NCI-H1105 treated with DMSO at 0.1 percent for 48 hours (cell line): ENCODE measurements around the gene SLC38A10.

Experiments
- DNase-seq: peaks from one replicate; lab custom pipeline; 2025; lab: John Stamatoyannopoulos, UW

SLC38A10 gene

DNA sequence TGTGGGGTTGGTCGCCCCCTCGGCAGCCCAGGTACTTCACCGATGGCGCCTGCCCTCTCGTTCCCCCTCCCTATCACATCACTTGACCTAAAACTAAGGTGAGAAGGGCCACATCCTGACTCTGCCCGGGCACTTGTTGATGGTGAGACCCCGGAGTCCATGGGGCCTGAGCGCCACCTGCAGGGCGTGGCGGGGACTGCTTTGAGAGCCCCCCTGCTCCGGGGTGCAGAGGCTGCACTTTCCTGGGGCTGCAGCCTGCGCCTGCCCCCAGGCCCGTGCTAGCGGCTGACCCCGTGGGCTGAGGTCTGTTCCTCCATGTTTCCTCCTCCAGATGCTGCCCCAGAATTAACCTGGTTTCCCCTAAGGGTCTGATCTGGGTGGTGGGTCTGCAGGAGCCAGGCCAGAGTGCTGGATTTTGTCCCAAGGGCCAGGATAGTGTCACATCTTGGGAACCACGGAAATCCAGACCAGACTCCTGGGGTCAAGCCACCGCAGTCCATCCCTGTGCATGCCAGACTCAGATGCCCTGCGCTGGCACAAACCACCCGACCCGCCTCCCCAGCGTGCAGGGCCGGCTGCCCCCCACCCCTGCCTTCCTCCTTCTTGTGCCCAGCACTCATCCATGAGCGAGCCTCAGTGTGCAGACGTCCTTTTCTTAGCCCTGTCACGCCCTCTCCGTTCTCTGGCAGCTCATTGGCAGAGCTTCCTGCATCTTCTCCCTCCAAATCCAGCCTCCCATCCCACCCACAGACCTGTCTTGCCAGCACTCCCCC is 53.3 kb downstream of the SLC38A10 start:
- DNase-seq, result peak; percentile 8

DNA sequence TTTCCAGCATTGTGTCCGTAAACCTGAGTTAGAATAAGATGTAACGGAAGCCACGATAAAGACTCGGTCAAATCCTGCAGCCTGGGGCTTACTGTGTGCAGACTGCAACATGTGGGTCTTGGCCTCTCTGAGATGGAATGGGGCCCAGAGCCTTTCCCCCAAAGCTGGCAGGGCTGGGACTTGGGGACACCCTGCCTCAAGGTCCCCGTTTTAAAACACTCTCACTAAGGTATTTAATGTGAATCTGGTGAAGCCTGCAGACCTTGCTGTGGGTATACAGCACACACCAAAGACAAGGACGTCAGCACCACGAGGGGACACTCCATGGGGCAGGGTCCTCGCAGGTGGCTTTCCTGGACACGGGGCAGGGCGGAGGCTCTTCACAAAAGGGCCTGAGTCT is 53.9 kb downstream of the SLC38A10 start:
- no peak for DNase-seq

DNA sequence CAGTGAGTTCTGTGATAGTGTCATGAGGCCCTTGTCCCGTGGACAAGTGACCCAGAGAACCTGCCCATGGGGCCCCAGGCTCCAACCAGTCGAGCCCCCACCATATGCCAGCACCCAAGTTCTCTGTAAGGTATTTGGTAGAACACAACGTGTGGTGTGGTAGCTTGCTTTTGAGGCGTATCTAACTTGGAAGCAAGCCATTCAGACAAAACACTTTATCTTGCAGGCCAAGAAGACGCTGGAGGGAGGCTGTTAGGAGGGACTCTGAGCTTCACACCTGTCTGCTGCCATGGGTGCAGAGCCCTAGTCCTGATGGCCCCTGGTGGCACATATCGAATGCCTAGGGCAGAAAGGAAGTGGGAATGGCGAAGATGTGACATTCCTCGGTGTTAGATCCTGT is 54.3 kb downstream of the SLC38A10 start:
- no peak for DNase-seq

DNA sequence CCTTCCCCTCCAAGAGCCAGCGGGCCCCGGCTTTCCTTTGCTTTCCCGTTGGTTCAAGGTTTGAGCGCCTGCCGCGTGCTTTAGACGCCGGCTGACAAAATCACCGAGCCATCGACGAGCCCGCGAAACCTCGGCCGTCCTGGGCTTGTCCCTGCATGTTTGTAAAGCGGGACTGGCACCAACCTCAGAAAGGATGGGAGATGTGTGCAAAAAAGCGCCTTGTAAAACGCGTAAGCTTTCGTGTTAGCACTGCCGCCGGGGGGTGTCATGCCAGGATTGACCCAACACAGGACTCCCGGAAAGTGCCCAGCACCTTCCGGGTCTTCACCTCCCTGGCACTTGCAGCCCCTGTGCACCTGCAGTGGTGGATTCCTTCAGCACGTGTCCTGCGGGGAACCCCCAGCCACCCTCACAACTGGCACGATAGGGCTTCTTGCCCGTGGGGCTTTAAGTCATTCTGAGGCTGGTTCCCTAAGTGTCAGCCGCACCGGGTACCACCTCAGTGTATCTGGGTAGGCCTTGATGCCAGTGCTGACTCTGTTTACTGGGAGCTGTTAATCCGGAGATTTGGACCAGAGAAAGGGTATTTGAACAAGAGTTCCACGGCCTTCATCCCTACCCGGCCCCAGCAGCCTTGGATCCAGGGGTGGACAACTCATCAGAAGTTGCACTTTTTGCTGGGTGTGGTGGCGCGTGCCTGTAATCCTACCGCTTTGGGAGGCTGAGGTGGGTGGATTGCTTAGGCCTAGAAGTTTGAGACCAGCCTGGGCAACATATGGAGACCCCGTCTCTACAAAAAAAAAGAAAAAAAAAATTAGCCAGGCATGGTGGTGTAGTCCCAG is 55.2 kb downstream of the SLC38A10 start:
- DNase-seq, result peak; percentile 10

DNA sequence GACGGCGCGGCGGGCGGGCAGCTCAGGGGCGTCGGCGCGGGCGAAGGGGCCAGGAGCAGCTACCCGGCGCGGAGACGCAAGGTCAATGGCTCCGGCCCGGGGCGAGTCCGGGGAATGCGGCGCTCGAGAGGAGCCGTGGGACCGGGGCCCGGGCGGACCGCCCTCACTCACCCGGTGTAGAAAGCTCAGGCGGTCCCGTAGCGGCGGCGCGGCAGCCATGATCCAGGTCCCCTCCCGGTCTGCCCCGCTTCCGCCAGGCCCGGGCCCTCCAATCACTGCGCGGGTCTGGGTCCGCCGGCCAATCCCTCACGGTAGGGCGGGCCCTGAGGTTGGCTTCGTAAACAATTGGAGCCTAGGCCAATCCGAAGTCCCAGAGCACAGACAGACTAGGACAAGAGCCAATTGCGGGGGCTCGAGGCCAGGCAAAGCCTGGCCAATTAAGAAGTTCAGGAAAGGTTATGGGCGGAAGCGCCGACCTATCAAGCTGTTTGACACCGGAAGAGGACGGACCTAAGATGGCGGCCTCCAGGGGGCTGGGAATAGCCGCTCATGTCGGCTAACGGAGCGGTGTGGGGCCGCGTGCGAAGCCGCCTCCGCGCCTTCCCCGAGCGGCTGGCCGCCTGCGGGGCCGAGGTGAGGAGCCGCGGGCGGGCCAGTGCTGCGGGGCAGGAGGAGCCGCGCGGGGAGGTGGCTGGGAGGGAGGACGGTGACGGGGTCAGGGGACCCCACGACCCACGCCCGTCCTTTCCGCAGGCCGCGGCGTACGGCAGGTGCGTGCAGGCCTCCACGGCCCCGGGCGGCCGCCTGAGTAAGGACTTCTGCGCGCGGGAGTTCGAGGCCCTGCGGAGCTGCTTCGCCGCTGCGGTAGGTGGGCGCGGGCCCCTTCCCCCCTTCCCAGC is 56.0 kb downstream of the SLC38A10 start, which contains the start of the genes NDUFAF8 and TEPSIN:
Gene NDUFAF8, plus strand, starts transcription at position 504 of the 899 bp plus-strand sequence. Its CDS starts 46 bp downstream, at position 550.
Gene TEPSIN, minus strand, starts transcription at position 241 of the 899 bp plus-strand sequence. Its CDS starts 22 bp downstream, at position 219.
- DNase-seq, result peak; percentile 98

DNA sequence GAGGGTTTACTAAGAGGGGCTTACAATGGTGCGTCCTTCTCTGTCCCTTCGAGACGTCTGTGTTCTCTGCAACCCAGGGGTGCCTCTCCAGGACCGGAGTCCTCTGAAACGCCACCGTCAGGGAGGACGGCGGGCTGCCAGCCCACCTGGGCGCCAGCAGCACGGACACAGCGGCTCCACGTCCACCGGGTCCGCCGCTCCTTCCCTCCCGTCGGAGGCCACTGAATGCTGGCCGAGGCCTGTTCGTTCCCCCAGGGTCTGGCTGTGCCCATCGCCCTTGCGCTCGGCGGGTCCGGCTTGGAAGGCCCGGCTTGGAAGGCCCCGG is 56.7 kb downstream of the SLC38A10 start:
- no peak for DNase-seq

DNA sequence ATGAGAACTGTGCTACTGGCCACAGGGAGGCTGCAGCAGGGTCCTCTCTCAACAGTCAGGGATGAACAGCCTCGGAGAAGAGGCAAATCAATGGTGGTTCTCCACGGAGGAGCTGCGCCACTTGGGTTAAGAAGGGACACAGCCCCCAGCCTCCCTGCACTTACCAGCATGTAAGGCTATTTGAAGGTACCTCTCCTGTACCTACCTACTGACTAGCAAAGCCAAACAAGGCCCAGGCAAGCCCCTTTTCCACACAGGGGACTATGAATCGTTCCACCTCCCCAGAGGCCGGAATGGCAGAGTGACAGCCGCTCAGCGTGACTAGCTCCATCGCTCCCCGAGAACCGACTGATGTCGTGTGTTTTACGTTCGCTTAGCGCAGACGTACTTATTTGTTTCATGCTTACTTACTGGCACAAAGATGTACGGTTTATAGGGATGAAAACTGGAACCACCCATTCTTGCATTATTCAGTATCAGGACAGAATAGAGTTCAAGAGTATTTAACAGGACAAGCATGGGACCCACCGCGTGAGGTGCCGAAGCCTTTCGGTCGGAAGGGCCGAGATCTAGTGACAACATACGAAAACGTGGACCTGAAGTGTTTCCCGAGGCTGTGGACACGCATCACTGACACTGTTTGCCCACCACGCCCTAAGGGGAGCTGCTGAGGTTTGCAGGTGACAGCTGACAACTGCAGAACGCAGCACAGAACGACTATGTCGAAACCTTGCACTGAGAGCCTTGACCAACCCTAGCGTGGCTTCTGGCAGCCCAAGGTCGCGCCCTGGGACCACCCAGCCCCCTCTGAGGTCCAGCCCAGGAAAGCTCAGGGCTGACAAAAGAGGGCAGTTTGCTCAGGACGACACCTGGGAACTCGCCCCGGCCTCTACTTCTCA is 57.3 kb downstream of the SLC38A10 start:
- peak; percentile 4 for DNase-seq

DNA sequence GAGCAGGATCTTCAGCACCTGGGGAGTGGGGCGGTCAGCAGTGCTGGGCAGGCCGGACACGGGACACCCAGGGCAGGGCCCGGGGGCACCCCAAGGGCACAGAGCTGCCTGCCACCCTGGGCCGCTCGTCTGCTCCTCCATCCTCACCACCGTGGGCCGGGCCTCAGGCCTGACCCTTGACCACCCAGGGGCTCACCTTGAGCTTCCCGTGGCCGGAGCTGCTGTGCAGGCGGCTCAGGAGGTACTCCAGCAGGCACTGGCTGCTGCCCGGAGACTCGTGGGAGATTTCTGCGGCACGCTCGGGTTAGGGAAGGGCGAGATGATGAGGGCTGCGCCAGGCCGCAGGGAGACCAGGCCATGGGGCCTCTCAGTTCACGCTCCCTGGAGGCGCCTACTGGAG is 58.3 kb downstream of the SLC38A10 start:
- no peak for DNase-seq

DNA sequence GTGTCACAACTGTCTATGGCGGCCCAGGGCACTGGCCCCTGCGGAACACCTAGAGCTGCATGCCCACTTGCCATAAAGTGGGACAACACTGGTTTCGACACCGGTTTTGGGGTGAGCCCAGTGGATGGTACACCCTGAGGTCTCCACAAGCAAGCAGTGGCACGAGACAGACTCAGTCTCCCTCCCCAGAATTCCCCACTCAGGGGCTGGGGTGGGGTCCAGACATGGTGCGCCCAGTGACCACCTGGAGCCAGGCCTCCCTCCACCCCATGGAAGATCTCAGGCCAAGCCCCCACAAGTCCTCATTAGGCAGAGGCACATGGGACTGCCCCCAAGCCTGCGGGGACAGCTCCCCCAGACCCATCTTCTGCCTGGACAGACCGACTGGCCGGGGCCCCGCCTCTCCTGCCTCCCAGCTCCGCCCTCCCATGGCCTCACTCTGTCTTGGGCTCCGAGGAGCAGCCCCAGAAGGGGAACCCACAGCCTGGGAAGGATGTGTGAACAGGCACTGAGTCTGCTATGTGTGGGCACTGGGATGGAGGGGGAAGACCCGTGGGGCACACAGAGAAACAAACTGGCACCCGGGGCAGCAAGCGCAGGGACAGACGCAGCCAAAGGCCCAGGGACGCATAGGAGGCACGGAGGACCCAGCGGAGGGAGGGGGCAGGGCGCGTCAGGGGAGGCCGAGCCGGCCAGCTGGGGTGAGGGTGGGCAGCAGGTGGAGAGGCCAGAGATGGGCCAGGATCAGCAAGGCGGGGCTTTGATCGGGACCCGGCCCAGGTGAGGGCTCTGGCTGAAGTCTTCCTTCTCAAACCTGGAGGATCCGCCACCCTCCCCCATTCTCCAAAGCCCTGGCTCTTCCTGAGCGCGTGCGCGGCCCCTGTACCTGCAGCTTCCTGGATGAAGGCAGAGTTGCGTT is 59.0 kb downstream of the SLC38A10 start:
- no peak for DNase-seq

DNA sequence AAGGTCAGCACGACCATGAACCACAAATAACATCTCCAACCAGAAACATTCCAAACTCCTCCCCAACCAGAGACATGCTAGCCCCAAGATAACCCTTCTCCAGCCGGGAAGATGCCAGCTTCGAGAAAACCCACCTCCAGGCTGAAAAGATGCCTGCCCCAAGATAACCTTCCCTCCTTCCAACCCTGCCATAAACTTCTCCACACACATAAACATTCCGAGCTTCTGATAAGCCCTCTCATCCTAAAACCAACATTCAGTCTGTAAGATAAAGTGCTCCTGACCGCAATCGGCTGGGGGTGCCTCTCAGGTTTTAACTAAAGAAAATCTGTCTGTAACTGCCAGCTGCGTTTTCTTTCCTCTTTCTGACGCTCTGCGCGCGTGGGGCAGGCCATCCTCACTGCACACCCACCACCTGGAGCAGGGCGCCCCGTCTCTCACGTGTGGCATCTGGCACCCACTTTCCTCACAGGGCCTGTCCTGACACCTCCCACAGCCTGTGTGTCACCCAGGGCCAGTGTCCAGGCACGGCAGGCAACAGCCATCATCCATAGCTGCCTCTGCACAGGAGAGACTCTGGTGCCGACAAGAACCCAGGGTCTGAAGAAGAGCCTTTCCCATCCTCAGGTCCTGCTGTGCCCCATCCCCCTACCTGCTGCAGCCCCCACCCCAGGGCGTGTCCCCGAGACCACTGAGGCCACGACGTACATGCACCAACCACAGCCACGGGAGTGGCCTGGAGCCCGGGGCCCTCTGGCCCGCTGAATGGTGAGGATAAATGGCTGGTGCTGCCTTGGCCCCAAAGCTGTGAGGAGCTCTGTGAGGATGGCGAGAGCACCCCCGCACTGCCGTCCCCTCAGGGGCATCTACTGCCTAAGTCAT is 59.9 kb downstream of the SLC38A10 start:
- no peak for DNase-seq

DNA sequence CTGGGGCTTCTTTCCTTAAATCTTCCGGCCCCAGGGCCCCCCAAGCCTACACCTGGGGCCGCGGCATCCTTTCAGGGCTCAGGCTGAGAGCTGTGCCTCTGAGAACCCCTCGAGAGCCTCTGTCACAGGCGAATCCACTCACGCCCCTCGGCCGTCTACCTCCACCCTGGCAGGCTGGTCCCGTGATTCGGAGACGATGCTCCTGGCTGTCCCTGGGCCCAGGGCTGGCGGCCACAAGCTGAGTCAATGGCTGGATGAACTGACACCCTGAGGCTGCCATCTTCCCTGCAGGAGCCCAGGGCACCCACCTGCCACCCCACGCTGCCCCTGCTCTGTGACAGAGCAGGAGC is 60.6 kb downstream of the SLC38A10 start:
- no peak for DNase-seq

DNA sequence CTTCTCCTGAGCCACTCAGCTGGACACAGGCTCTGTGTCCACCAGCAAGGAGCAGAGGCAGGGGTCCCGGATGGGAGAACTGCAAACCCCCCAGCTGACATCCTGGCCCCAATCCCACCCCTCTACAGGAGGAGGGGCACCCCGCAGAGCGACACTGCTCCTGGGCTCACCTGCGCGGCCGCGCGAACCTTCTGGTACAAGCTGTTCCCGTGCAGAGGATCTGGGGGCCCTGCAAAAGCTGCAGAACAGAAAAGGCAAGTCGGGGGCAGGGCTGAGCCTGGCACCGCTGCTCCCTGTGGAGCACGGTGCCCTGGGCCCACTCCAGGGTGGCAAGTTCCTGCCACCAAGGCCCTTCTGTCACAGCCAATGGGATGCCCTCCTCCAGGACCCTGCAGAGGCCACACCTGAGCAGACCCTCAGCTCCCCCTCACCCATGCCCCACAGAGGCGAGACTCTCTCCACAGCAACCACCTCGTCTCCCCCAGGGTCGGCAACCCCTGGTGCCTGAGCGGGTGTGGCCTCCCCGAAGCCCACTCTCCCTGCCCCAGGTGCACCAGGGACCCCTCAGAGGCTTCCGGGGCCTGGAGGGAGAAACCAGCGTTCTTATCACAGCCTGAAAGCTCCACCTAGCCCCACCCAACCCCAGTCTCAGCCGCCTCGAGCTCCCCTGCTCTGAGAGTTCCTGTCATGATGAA is 61.1 kb downstream of the SLC38A10 start:
- DNase-seq, result no peak

DNA sequence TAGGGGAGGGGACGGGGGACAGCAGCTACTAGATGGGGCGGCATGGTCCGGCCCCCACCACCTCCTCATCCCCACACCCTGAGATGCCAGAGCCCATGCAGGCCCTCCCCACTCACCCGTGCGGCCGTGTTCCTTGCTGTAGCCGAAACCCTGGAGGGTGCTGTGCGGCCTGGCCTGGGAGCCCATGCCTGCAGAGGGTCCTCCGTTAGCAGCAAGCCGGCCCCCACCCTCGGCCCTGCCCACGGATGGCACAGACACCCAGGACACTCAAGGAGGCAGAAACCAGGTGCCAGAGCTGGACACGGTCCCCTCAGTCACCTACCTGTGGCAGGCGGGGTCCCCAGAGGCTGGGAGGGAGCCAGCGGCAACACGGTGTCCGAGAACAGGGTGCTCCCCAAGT is 61.8 kb downstream of the SLC38A10 start:
- DNase-seq, result no peak

DNA sequence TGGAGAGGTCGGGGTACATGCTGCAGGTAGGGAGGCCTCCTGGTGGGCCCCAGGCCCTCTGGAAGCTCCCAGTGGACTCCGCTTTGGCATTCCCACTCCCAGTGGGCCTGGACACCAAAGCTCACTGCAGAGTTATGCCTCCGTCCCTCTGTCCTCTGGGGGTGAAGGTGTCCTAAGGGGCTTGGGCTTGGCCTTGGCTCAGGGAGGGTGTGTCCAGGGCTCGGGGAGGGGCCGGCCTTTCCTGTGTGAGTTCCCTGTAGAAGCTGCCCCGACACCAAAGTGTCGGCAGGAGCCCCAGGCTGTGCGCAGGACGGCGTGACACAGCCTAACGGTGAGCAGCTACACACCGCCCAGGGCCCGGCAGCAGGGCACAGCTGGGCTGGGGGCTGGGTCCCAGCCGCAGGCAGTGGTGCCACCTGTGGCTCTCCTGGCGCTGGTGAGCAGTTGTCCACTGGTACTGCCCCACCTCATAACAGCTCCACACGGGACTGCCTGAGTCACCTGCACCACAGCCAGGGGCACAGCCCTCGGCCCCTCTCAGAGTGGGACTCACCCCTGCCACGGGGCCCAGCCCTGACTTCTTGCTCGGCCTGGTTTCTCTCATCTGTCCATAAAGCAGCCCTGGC is 62.4 kb downstream of the SLC38A10 start:
- no peak for DNase-seq

DNA sequence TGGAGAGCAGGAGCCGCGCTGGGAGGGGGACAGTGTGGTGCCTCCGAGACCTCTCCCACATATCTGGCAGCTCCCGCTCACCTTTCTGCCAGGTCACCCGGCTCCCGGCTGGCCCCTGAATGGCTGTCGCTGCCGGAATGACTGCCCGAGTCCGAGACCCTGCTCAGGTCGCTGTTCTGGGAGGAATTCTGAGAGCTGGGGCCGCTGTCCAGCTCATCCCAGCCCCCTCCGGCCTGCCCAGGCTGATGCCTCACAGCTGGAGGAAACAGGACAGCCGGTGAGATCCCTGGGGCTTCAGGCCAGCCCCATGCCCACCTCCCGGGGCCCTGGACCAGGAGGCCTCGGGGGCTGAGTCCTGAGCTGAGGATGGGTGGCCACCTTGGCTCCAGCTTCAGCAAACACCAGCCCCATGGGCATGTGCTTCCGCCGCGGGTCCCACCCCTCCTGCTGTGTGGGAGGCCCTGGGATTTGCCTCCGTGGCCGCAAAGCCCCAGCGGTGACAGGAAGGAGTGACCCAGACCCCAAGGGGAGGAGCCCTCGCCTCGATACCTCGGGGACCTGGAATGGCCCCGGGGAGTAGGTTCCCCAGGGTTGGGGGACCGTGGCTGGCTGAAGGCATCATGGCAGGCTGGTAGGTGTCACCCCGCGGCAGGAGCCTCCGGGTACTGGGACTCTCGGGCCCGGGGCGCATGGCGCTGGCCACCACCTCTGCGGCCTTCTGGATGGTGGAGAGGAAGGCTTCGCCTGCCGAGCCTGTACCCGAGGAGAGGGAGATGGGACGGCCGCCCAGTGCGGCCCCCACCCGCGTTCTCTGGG is 63.1 kb downstream of the SLC38A10 start:
- no peak for DNase-seq

DNA sequence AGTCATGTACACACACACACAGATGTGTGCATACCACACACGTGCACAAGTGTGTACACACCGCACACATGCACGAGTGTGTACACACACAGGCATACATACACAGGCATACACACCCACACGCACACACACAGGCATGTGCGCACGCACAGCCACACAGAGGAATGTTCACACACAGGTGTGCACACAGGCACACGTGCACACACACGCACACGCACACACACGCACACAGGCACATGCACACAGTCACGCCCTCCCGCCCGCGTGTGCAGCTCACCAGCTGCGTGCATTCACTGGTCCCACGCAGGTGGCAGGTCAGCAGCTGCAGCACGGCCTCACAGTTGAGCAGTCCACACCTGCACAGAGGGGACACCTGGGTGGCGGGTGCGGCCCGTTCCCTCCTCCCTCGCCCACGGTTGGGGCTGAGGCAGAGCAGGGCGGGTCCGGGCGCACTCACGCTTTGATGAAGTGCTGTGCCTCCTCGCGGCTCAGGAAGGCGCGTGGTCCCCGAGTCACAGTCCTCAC is 63.9 kb downstream of the SLC38A10 start:
- no peak for DNase-seq
